Esophagus squamous epithelium (tissue), 5 donors: ENCODE data around the gene SFMBT1. TPM values are rescaled to one million over a fixed set of nuclear protein-coding genes. Genes with fewer than 3 reads are reported as not detected.
"Not testable (repeated sequence)": the region's sequence is repeated elsewhere in the genome, so short reads cannot be mapped to it uniquely, and the experiment has no call there.

ENCODE experiments used
- DNase-seq: peaks from one replicate; lab custom pipeline; 2025; lab: John Stamatoyannopoulos, UW
- H3K27ac ChIP-seq, 4 donors: fragments of 200-600 bp; sonication (generic); one replicate each; pipeline ENCODE4 v1.5.1; 2016 to 2019; ENCODE audit warnings: mild to moderate bottlenecking in 1 of 4
- H3K27me3 ChIP-seq, 4 donors: fragments of 200-600 bp; sonication (generic); 1 replicate in 3 of 4; 2 replicates in 1 of 4; pipeline versions ENCODE4 v1.5.1 to v1.6.0; 2017 to 2021; ENCODE audit warnings: antibody characterized with exemption in 1 of 4
- H3K36me3 ChIP-seq, 3 donors: fragments of 200-600 bp; sonication (generic); one replicate each; pipeline ENCODE4 v1.5.1; 2016 to 2019
- H3K4me1 ChIP-seq, 3 donors: fragments of 200-600 bp; sonication (generic); one replicate each; pipeline ENCODE4 v1.5.1; 2017 to 2019
- H3K4me3 ChIP-seq, 4 donors: fragments of 200-600 bp; sonication (generic); 1 replicate in 3 of 4; 2 replicates in 1 of 4; pipeline ENCODE4 v1.5.1; 2016 to 2019; ENCODE audit warnings: mild to moderate bottlenecking in 2 of 4, moderate library complexity in 1 of 4
- H3K9me3 ChIP-seq, 3 donors: fragments of 200-600 bp; sonication (generic); one replicate each; pipeline ENCODE4 v1.5.1; 2016 to 2019
- CTCF ChIP-seq, 6 experiments: fragments of 450-650 bp in 4 of 6; fragments of 200-600 bp in 2 of 6; sonication (generic) in 2 of 6; IDR thresholded peaks; one replicate each; pipeline ENCODE4 v1.5.1; 2016 to 2019; ENCODE audit warnings: antibody characterized with exemption in 6 of 6, mild to moderate bottlenecking in 4 of 6, moderate library complexity in 4 of 6
- POLR2A ChIP-seq, 4 donors: fragments of 450-650 bp; IDR thresholded peaks; one replicate each; pipeline ENCODE4 v1.6.1; 2017; ENCODE audit warnings: antibody characterized with exemption in 4 of 4, mild to moderate bottlenecking in 4 of 4, moderate library complexity in 3 of 4
- WGBS, 2 donors: methylation state at CpG; one replicate each; pipeline ENCODE4 v1.1.5; 2018; 5-methylcytosine and 5-hydroxymethylcytosine counted together
- intact Hi-C: fragments of 100-400 bp; cut with DNase I; formaldehyde crosslinking; loops from one replicate; pipeline ENCODE4 v1.15.0; 2022
- total RNA-seq, 4 donors: library from RNA; depleted of rRNA; stranded (reverse); fragments of >200 nt; gene quantifications; one replicate each; pipeline ENCODE4 v1.1.0, GENCODE V29; 2016
- donor health status: DM: yes; HTN: yes; CAD: no.

Gene SFMBT1
- total RNA-seq, 4 donors from 2014 or later = 6.6 to 26.7 (median 9.4) TPM

GRCh38 chr3:53068176-53068575 lies 22.3 kb upstream of the SFMBT1 start:
- H3K4me3 ChIP-seq = no peak overlapping the region
- H3K36me3 ChIP-seq = no peaks in the 10 kb centered on the region
- TF ChIP-seq CTCF (IDR thresholded peaks at IDR 0.05) (no peak), POLR2A (IDR thresholded peaks at IDR 0.05) (no peak)
- no peaks in the 10 kb centered on the region for H3K9me3 ChIP-seq
- no peak for DNase-seq
- H3K27me3 ChIP-seq = peaks cover 0 to 8% (median 0%) of the 10 kb centered on the region in 4 donors
- intact Hi-C loops = no loop called here
- peaks cover 4 to 14% (median 7%) of the 10 kb centered on the region in 3 donors for H3K4me1 ChIP-seq
- no peak overlapping the region for H3K27ac ChIP-seq
- WGBS, 2 donors = 97 to 100% methylated on average over 3 of the region's 3 CpGs

GRCh38 chr3:53067567-53067966 lies 21.7 kb upstream of the SFMBT1 start:
- Histone ChIP-seq H3K27me3 (peaks cover 0 to 8% (median 0%) of the 10 kb centered on the region in 4 donors), H3K4me3 (no peak overlapping the region), H3K36me3 (no peaks in the 10 kb centered on the region), H3K27ac (no peak overlapping the region), H3K9me3 (no peaks in the 10 kb centered on the region), H3K4me1 (peaks cover 0 to 8% (median 7%) of the 10 kb centered on the region in 3 donors)
- 83 to 88% methylated on average over 3 of the region's 3 CpGs for WGBS, 2 donors
- DNase-seq = no peak
- intact Hi-C loops = no loop called here
- TF ChIP-seq POLR2A (IDR thresholded peaks at IDR 0.05) (no peak), CTCF (IDR thresholded peaks at IDR 0.05) (no peak)

GRCh38 chr3:53065841-53066480 lies 20.1 kb upstream of the SFMBT1 start:
- Histone ChIP-seq H3K4me3 (no peak overlapping the region), H3K27ac (no peak overlapping the region), H3K9me3 (no peaks in the 10 kb centered on the region), H3K36me3 (no peaks in the 10 kb centered on the region), H3K4me1 (no peaks in the 10 kb centered on the region), H3K27me3 (peaks cover 0 to 13% (median 0%) of the 10 kb centered on the region in 4 donors)
- DNase-seq = no peak
- TF ChIP-seq CTCF (IDR thresholded peaks at IDR 0.05) (no peak), POLR2A (IDR thresholded peaks at IDR 0.05) (no peak)
- 86% methylated on average over 4 of the region's 7 CpGs; no CpG with 5 or more reads in 1 of the 2 donors for WGBS, 2 donors
- intact Hi-C loops = no loop called here

- Histone ChIP-seq H3K9me3 (no peaks in the 10 kb centered on the region), H3K4me1 (no peaks in the 10 kb centered on the region), H3K36me3 (no peaks in the 10 kb centered on the region), H3K27me3 (peaks cover 0 to 13% (median 0%) of the 10 kb centered on the region in 4 donors), H3K27ac (no peak overlapping the region), H3K4me3 (no peak overlapping the region)
- no peak for DNase-seq
- intact Hi-C loops = no loop called here
- no peak for TF ChIP-seq POLR2A (IDR thresholded peaks at IDR 0.05)
- no peak for TF ChIP-seq CTCF (IDR thresholded peaks at IDR 0.05)
- WGBS, 2 donors = 69 to 100% methylated on average over 2 of the region's 2 CpGs
Measured at GRCh38 chr3:53062905-53063304, 17.0 kb upstream of the SFMBT1 start.

GRCh38 chr3:53056442-53056841 lies 10.6 kb upstream of the SFMBT1 start:
- no peak for DNase-seq

GRCh38 chr3:53054233-53054632 lies 8.4 kb upstream of the SFMBT1 start:
- H3K4me1 ChIP-seq, DNase-seq, H3K27ac ChIP-seq, H3K9me3 ChIP-seq, intact Hi-C loops, H3K36me3 ChIP-seq, H3K4me3 ChIP-seq, H3K27me3 ChIP-seq: not testable (repeated sequence)
- WGBS, 2 donors = 78% methylated on average over 6 of the region's 7 CpGs; no CpG with 5 or more reads in 1 of the 2 donors

More at GRCh38 chr3:53056442-53056841, 10.6 kb upstream of the SFMBT1 start:
- TF ChIP-seq CTCF (IDR thresholded peaks at IDR 0.05) = peak in 1 of 6 experiments; percentile 22
- no peak for TF ChIP-seq POLR2A (IDR thresholded peaks at IDR 0.05)
- Histone ChIP-seq H3K4me3 (no peak overlapping the region), H3K27ac (no peak overlapping the region), H3K9me3 (no peaks in the 10 kb centered on the region), H3K27me3 (peaks cover 0 to 4% (median 0%) of the 10 kb centered on the region in 4 donors), H3K36me3 (no peaks in the 10 kb centered on the region), H3K4me1 (no peaks in the 10 kb centered on the region)
- 91 to 98% methylated on average over 2 of the region's 2 CpGs for WGBS, 2 donors
- intact Hi-C loops = no loop called here
